ENCODE measurements around the gene CD300E.

- TF ChIP-seq GATA2 (IDR thresholded peaks at IDR 0.05; ENCODE audit: low read depth, low read length) (no peak), GATA3 (IDR thresholded peaks at IDR 0.05; ENCODE audit: low read depth, low read length) (no peak)
These were observed 8.2 kb upstream of the CD300E start for GRCh38 chr17:74631468-74632450.

Measured in SH-SY5Y (cell line).